ENCODE measurements around the gene PSD2.

PSD2 gene

GRCh38 chr5:139882316-139882715, 86.7 kb downstream of the PSD2 start:
- no peak for DNase-seq

- DNase-seq = no peak
These were observed 87.4 kb downstream of the PSD2 start for GRCh38 chr5:139882961-139883539.

GRCh38 chr5:139884144-139884543, 88.5 kb downstream of the PSD2 start:
- no peak for DNase-seq

- no peak for DNase-seq
These were observed 89.1 kb downstream of the PSD2 start for GRCh38 chr5:139884734-139885133.

GRCh38 chr5:139885172-139885856, 89.7 kb downstream of the PSD2 start:
- no peak for DNase-seq

GRCh38 chr5:139885857-139886208, 90.2 kb downstream of the PSD2 start:
- DNase-seq = no peak

- no peak for DNase-seq
These were observed 90.6 kb downstream of the PSD2 start for GRCh38 chr5:139886213-139886612.

- DNase-seq = no peak
These were observed 92.8 kb downstream of the PSD2 start for GRCh38 chr5:139888370-139888769.

- DNase-seq = no peak
These were observed 93.8 kb downstream of the PSD2 start for GRCh38 chr5:139889410-139889809.

GRCh38 chr5:139893873-139894272, 98.3 kb downstream of the PSD2 start:
- no peak for DNase-seq
